Smooth muscle cell (in vitro differentiated cells): ENCODE measurements around the gene ITGAE. TPM values are rescaled to one million over a fixed set of nuclear protein-coding genes. Genes with fewer than 3 reads are reported as not detected.

Experiments
- DNase-seq: peaks from one replicate; lab custom pipeline; 2025; ENCODE audit not compliant: unreplicated experiment; lab: John Stamatoyannopoulos, UW
- H2AFZ ChIP-seq: fragments of 200-600 bp; sonication (generic); 2 replicates; pipeline ENCODE4 v1.6.0; 2016; ENCODE audit warnings: antibody characterized with exemption, low read depth, mild to moderate bottlenecking
- H3F3A ChIP-seq: fragments of 200-600 bp; sonication (generic); 2 replicates; pipeline ENCODE4 v1.6.0; 2017; ENCODE audit warnings: antibody characterized with exemption, low read depth
- H3K27ac ChIP-seq: fragments of 200-600 bp; sonication (generic); 2 replicates; pipeline ENCODE4 v1.5.1; 2016; ENCODE audit warnings: low read depth, mild to moderate bottlenecking
- H3K27me3 ChIP-seq: fragments of 200-600 bp; sonication (generic); 2 replicates; pipeline ENCODE4 v1.6.1; 2016; ENCODE audit warnings: low read depth, mild to moderate bottlenecking
- H3K36me3 ChIP-seq: fragments of 200-600 bp; sonication (generic); 2 replicates; pipeline ENCODE4 v1.5.1; 2016; ENCODE audit warnings: low read depth
- H3K4me1 ChIP-seq: fragments of 200-600 bp; sonication (generic); 2 replicates; pipeline ENCODE4 v1.5.1; 2016; ENCODE audit warnings: low read depth
- H3K4me2 ChIP-seq: fragments of 200-600 bp; sonication (generic); 2 replicates; pipeline ENCODE4 v1.6.0; 2016; ENCODE audit warnings: mild to moderate bottlenecking
- H3K4me3 ChIP-seq: fragments of 200-600 bp; sonication (generic); 2 replicates; pipeline ENCODE4 v1.5.1; 2016; ENCODE audit warnings: mild to moderate bottlenecking
- H3K79me2 ChIP-seq: fragments of 200-600 bp; sonication (generic); 2 replicates; pipeline ENCODE4 v1.6.0; 2016; ENCODE audit warnings: low read depth, mild to moderate bottlenecking
- H3K9ac ChIP-seq: fragments of 200-600 bp; sonication (generic); 2 replicates; pipeline ENCODE4 v1.6.0; 2016; ENCODE audit warnings: low read depth
- H3K9me3 ChIP-seq: fragments of 200-600 bp; sonication (generic); replicated peaks from 2 replicates; pipeline ENCODE4 v1.5.1; 2016; ENCODE audit warnings: low read depth
- H4K20me1 ChIP-seq: fragments of 200-600 bp; sonication (generic); 2 replicates; pipeline ENCODE4 v1.6.0; 2016; ENCODE audit warnings: low read depth
- WGBS: methylation state at CpG from one replicate; pipeline ENCODE4 v1.1.7; 2016; ENCODE audit warnings: low lambda C conversion rate; 5-methylcytosine and 5-hydroxymethylcytosine counted together
- polyA plus RNA-seq: library from polyadenylated mRNA; unstranded; fragments of >200 nt; fragmentation: Nextera tagmentation; extraction: Ambion mirVana; gene quantifications from 2 replicates; pipeline ENCODE4 v1.2.1, GENCODE V29; 2016
- total RNA-seq: library from RNA; depleted of rRNA; stranded (reverse); fragments of >200 nt; gene quantifications from 2 replicates; pipeline ENCODE4 v1.2.3, GENCODE V29; 2014
- TF ChIP-seq, protein P1 (sequence below): fragments of 200-600 bp; sonication (generic); IDR thresholded peaks from 2 replicates; pipeline ENCODE4 v1.5.1; 2017; ENCODE audit warnings: borderline replicate concordance, mild to moderate bottlenecking, antibody characterized with exemption; ENCODE audit not compliant: insufficient read depth, poor library complexity, severe bottlenecking

Gene ITGAE
- total and polyA plus RNA-seq, 2 experiments from 2014 or later, result 43.8 to 66.7 TPM

DNA sequence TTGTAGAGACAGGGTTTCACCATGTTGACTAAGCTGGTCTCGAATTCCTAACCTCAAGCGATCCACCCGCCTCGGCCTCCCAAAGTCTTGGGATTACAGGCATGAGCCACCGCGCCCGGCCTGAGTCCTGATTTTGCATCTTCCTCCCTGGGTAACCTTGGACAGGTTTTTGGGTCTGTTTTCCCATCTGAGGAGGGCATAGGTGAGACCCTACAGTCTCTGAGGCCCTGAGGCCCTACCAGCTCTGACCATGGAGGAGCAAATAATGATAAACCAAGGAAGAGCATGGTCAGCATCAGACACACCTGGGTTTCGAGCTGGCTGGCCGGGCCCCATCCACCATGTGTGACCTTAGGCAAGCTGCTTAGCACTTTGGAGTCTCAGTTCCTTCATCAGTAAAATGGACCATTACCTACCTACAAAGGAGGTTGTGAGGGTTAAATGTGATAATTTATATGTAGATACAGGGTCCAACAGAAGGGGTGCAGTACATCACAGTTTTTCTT is 46.2 kb upstream of the ITGAE start:
- Histone ChIP-seq H3F3A (no peaks in the 10 kb centered on the region), H3K36me3 (no peaks in the 10 kb centered on the region), H3K4me2 (no peak overlapping the region), H3K9ac (no peak overlapping the region), H3K27ac (no peak overlapping the region), H2AFZ (no peak overlapping the region), H3K4me1 (peaks cover 7% of the 10 kb centered on the region), H4K20me1 (peaks cover 29% of the 10 kb centered on the region), H3K79me2 (peaks cover 36% of the 10 kb centered on the region), H3K4me3 (no peak overlapping the region), H3K27me3 (no peaks in the 10 kb centered on the region), H3K9me3 (no peaks in the 10 kb centered on the region)
- WGBS, result 96% methylated on average over 9 of the region's 9 CpGs
- no peak for DNase-seq
- TF ChIP-seq, protein P1, sequence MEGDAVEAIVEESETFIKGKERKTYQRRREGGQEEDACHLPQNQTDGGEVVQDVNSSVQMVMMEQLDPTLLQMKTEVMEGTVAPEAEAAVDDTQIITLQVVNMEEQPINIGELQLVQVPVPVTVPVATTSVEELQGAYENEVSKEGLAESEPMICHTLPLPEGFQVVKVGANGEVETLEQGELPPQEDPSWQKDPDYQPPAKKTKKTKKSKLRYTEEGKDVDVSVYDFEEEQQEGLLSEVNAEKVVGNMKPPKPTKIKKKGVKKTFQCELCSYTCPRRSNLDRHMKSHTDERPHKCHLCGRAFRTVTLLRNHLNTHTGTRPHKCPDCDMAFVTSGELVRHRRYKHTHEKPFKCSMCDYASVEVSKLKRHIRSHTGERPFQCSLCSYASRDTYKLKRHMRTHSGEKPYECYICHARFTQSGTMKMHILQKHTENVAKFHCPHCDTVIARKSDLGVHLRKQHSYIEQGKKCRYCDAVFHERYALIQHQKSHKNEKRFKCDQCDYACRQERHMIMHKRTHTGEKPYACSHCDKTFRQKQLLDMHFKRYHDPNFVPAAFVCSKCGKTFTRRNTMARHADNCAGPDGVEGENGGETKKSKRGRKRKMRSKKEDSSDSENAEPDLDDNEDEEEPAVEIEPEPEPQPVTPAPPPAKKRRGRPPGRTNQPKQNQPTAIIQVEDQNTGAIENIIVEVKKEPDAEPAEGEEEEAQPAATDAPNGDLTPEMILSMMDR, result no peak

DNA sequence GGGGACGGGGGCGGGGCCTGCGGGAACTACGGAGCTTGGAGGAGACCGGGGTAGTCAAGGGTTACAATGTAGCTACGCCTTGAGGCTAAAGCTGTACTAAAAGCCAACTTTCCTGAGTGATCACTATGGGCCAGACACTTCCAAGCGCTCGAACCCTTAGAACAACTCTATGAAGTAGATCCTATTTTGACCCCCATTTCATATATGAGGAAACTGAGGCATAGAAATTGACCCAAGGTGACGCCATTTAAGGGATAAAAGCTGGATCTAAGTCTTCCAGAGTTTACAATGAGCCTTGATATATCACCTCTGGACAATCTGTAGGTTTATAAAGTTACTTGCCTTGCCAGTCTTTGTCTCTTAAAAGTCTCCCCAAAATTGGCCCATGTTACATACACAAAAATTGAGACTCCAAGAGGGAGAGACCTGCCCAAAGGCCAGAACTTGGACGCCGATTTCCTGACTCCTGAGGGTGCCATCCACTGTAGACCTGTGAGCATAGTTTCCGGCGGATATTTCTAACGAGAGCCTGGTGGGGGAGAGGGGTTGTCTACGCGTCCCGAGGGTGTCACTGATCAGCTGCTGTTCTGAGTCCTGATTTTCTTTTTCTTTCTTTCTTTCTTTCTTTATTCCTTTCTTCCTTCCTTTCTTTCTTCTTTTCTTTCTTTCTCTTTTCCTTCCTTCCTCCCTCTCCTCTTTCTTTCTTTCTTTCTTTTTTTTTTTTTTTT is 45.6 kb upstream of the ITGAE start:
- Histone ChIP-seq H2AFZ (peak overlapping the region; percentile 36), H3F3A (no peaks in the 10 kb centered on the region), H3K27me3 (no peaks in the 10 kb centered on the region), H3K79me2 (peaks cover 41% of the 10 kb centered on the region), H3K9me3 (no peaks in the 10 kb centered on the region), H3K36me3 (no peaks in the 10 kb centered on the region), H4K20me1 (peaks cover 34% of the 10 kb centered on the region), H3K4me1 (peaks cover 7% of the 10 kb centered on the region), H3K4me2 (peak overlapping the region; percentile 80), H3K4me3 (peak overlapping the region; percentile 27), H3K27ac (no peak overlapping the region), H3K9ac (no peak overlapping the region)
- DNase-seq, result no peak
- TF ChIP-seq, protein P1, result no peak
- 56% methylated on average over 16 of the region's 17 CpGs for WGBS

DNA sequence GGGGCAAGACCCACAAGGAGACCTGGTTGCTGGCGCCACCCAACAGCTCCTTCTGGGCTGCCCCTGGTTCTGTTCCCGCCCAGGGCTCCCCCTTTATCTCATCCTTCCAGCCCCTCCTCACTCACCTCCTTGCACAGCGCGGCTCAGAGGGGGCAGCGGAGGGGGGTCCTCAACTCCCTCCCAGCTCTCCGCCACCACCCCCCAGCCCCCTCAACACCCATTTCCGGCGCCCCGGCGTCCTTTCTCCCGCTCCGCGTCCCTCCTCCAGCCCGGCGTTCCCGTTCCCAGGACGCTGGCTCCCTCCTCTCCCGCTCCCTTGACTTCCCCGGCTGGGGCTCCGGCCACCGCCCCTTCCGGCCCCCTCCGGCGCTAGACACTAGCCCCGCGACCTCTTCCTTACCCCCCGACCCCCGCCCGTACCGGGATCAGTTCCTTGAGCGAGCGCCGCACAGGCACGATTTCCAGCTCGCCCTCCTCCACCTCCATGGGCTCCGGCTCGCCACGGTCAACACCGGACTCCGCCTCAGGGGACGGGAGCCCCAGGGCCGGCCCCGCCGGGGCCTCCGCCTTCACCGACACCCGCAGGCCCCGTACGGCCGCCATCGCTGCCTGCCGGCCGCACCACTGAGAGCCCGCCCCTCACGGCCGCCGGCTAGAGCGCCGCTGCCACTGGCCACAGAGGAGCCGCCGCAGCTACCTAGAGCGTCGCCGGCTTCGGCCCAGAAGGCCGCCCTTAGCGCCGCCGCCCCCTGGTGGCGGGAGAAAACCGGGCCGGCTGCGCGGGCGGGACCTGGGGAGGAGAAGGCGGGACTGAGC is 44.8 kb upstream of the ITGAE start, which contains the start of gene NCBP3:
Gene NCBP3 (minus strand): TSS at position 626 of the 816 bp plus-strand sequence. CDS start 23 bp downstream, at position 603.
- WGBS, result 1% methylated on average over 40 of the region's 76 CpGs
- peaks cover 41% of the 10 kb centered on the region for H4K20me1 ChIP-seq
- peak within 1 kb of the TSS; percentile 71 for H3K27ac ChIP-seq
- no peaks in the 10 kb centered on the region for H3F3A ChIP-seq
- H3K4me3 ChIP-seq, result peak within 1 kb of the TSS; percentile 73
- H3K79me2 ChIP-seq, result peaks cover 48% of the 10 kb centered on the region
- DNase-seq, result peak; percentile 72
- TF ChIP-seq, protein P1, result peak; percentile 97
- H3K9ac ChIP-seq, result peak within 1 kb of the TSS; percentile 95
- H3K36me3 ChIP-seq, result peaks cover 5% of the 10 kb centered on the region
- H2AFZ ChIP-seq, result peak within 1 kb of the TSS; percentile 58
- H3K4me2 ChIP-seq, result peak within 1 kb of the TSS; percentile 94
- no peaks in the 10 kb centered on the region for H3K27me3 ChIP-seq
- no peaks in the 10 kb centered on the region for H3K9me3 ChIP-seq
- peaks cover 7% of the 10 kb centered on the region for H3K4me1 ChIP-seq
